Measurements from ENCODE around the gene PHF23.

- no peak for TF ChIP-seq CTCF (IDR thresholded peaks at IDR 0.05; ENCODE audit: insufficient read depth, low read length)
- TF ChIP-seq POLR2AphosphoS5 (IDR thresholded peaks at IDR 0.05; ENCODE audit: low read depth), result no peak
- TF ChIP-seq GABPA (IDR thresholded peaks at IDR 0.05; ENCODE audit: low read depth), result no peak
- TF ChIP-seq REST (IDR thresholded peaks at IDR 0.05; ENCODE audit: insufficient replicate concordance, low read depth), result no peak
- no peak for TF ChIP-seq SPI1 (IDR thresholded peaks at IDR 0.05; ENCODE audit: borderline replicate concordance, low read depth)
These were observed 13.4 kb downstream of the PHF23 start for GRCh38 chr17:7225711-7226331.
